WTC11 (cell line): ENCODE results near the gene DNAAF2. TPM values are rescaled to one million over a fixed set of nuclear protein-coding genes. Genes with fewer than 3 reads are reported as not detected.
A peak's percentile ranks its signal among the peaks of the same experiment; 100 is the strongest.

ENCODE experiments used
- ATAC-seq: fragments of 200-7000 bp; cut with Tn5 transposase; 2 replicates; pipeline ENCODE4 v1.10.0; 2021; ENCODE audit warnings: mild to moderate bottlenecking, moderate library complexity
- CTCF ChIA-PET: fragments of 300-600 bp; sonication (Branson Sonifier 250); formaldehyde crosslinking; loops from one replicate; lab custom pipeline; 2021; ENCODE audit warnings: antibody characterized with exemption; lab: Charles Lee
- POLR2A ChIA-PET: fragments of 350-600 bp; sonication (Branson Sonifier 250); formaldehyde crosslinking; loops from one replicate; lab custom pipeline; 2021; ENCODE audit warnings: antibody characterized with exemption; lab: Charles Lee
- DNase-seq: peaks from one replicate; pipeline ENCODE4 v3.0.0; 2021; ENCODE audit warnings: low spot score
- H3K27ac Mint-ChIP-seq: 2 replicates; pipeline ENCODE4 v1.8.0; 2021; ENCODE audit warnings: mixed read lengths
- H3K27me3 Mint-ChIP-seq: 2 replicates; pipeline ENCODE4 v1.8.0; 2021; ENCODE audit warnings: low read depth, mild to moderate bottlenecking, moderate library complexity, mixed read lengths
- H3K36me3 Mint-ChIP-seq: 2 replicates; pipeline ENCODE4 v1.8.0; 2021; ENCODE audit warnings: mixed read lengths
- H3K4me1 Mint-ChIP-seq: 2 replicates; pipeline ENCODE4 v1.8.0; 2022; ENCODE audit warnings: mixed read lengths
- H3K4me3 Mint-ChIP-seq: 2 replicates; pipeline ENCODE4 v1.8.0; 2021; ENCODE audit warnings: mild to moderate bottlenecking, moderate library complexity, mixed read lengths
- H3K9me3 Mint-ChIP-seq: 2 replicates; pipeline ENCODE4 v1.8.0; 2021; ENCODE audit warnings: mixed read lengths
- E2F5 ChIP-seq: sonication (generic); formaldehyde crosslinking; IDR thresholded peaks from 2 replicates; pipeline ENCODE4 v1.8.1; 2022; ENCODE audit warnings: mild to moderate bottlenecking, moderate library complexity, missing genetic modification reagents
- ELF4 ChIP-seq: sonication (generic); formaldehyde crosslinking; IDR thresholded peaks from 2 replicates; pipeline ENCODE4 v1.8.1; 2022; ENCODE audit warnings: low read depth, mild to moderate bottlenecking, moderate library complexity, missing genetic modification reagents
- IRF1 ChIP-seq: sonication (generic); formaldehyde crosslinking; IDR thresholded peaks from 2 replicates; pipeline ENCODE4 v1.8.0; 2023; ENCODE audit warnings: missing genetic modification reagents
- JAZF1 ChIP-seq: fragments of 250-450 bp; sonication (Bioruptor Pico); IDR thresholded peaks from 2 replicates; pipeline ENCODE4 v1.9.0; 2021; ENCODE audit warnings: moderate library complexity, mild to moderate bottlenecking, inconsistent platforms
- JUN ChIP-seq: sonication (generic); formaldehyde crosslinking; IDR thresholded peaks from 2 replicates; pipeline ENCODE4 v1.8.0; 2023; ENCODE audit warnings: mild to moderate bottlenecking, missing genetic modification reagents
- MXD4 ChIP-seq: fragments of 250-450 bp; sonication (Bioruptor Pico); IDR thresholded peaks from 2 replicates; pipeline ENCODE4 v1.8.0; 2021; ENCODE audit warnings: mild to moderate bottlenecking, moderate library complexity, borderline replicate concordance
- NR1H2 ChIP-seq: sonication (generic); formaldehyde crosslinking; IDR thresholded peaks from 2 replicates; pipeline ENCODE4 v1.9.0; 2021; ENCODE audit warnings: mild to moderate bottlenecking, moderate library complexity, missing genetic modification reagents
- PRDM15 ChIP-seq: sonication (generic); formaldehyde crosslinking; IDR thresholded peaks from 2 replicates; pipeline ENCODE4 v1.8.0; 2022; ENCODE audit warnings: missing genetic modification reagents
- PREB ChIP-seq: sonication (generic); formaldehyde crosslinking; IDR thresholded peaks from 2 replicates; pipeline ENCODE4 v1.8.1; 2022; ENCODE audit warnings: mild to moderate bottlenecking, missing genetic modification reagents, moderate library complexity, borderline replicate concordance
- USF2 ChIP-seq: sonication (generic); formaldehyde crosslinking; IDR thresholded peaks from 2 replicates; pipeline ENCODE4 v1.8.1; 2023; ENCODE audit warnings: mild to moderate bottlenecking, missing genetic modification reagents, moderate library complexity
- ZNF425 ChIP-seq: fragments of 250-450 bp; sonication (Bioruptor Pico); conservative IDR thresholded peaks from 2 replicates; pipeline ENCODE4 v1.9.0; 2021; ENCODE audit warnings: mild to moderate bottlenecking
- total RNA-seq: library from RNA; stranded (reverse); gene quantifications from 3 replicates; pipeline ENCODE4 v1.2.3, GENCODE V29; 2021
- TF ChIP-seq, protein P1 (sequence below): sonication (generic); formaldehyde crosslinking; IDR thresholded peaks from 2 replicates; pipeline ENCODE4 v1.8.1; 2023; ENCODE audit warnings: mild to moderate bottlenecking, missing genetic modification reagents, moderate library complexity
- TF ChIP-seq, protein P2 (sequence below): fragments of 250-450 bp; sonication (Bioruptor Pico); IDR thresholded peaks from 2 replicates; pipeline ENCODE4 v1.9.0; 2021; ENCODE audit warnings: mild to moderate bottlenecking, borderline replicate concordance
- TF ChIP-seq, protein P3 (sequence below): sonication (generic); formaldehyde crosslinking; IDR thresholded peaks from 2 replicates; pipeline ENCODE4 v1.8.1; 2023; ENCODE audit warnings: mild to moderate bottlenecking, missing genetic modification reagents, borderline replicate concordance
- TF ChIP-seq, protein P4 (sequence below): sonication (generic); formaldehyde crosslinking; IDR thresholded peaks from 2 replicates; pipeline ENCODE4 v1.8.1; 2022; ENCODE audit warnings: low read depth, missing genetic modification reagents, borderline replicate concordance

Gene DNAAF2
- total RNA-seq, 1 experiment from 2014 or later = 19.9 TPM

DNA sequence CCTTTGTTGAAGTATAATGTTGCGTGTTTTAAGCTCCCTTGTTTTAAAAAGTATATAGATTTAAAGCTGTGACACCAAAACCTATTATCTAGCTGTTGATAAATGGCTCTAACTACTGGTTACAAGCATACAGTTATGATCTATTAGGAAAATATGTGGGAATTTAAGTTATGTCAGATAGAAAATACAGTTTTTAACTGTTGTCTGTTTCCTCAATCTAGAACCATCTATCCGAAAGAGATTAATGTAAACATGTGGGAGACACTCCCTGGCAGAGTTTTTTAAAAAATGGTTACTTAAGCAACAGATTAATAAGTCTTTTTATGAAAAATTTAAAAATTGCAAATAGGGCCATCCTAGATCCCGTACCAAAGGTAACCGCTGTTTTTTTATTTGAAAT is 22.8 kb downstream of the DNAAF2 start:
- ChIA-PET POLR2A (interaction anchor here (0.8 kb wide), 1 partner anchor 9 kb away, joined by 6 read pairs; the partner anchor contains the start of gene MGAT2), CTCF (interaction anchor here (1.0 kb wide), 1 partner anchor 9 kb away, joined by 3 read pairs; the partner anchor contains the start of genes MGAT2 and RPL36AL)
- no peaks in the 10 kb centered on the region for H3K9me3 Mint-ChIP-seq
- no peak for ATAC-seq
- TF ChIP-seq JUN = no peak
- TF ChIP-seq, protein P1, sequence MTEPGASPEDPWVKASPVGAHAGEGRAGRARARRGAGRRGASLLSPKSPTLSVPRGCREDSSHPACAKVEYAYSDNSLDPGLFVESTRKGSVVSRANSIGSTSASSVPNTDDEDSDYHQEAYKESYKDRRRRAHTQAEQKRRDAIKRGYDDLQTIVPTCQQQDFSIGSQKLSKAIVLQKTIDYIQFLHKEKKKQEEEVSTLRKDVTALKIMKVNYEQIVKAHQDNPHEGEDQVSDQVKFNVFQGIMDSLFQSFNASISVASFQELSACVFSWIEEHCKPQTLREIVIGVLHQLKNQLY (CRISPR knock-in tag) = no peak
- TF ChIP-seq E2F5 (CRISPR knock-in tag) = no peak
- TF ChIP-seq IRF1 (CRISPR knock-in tag) = no peak
- no peak for TF ChIP-seq ZNF425 (CRISPR knock-in tag)
- TF ChIP-seq JAZF1 (CRISPR knock-in tag) = no peak
- TF ChIP-seq ELF4 (CRISPR knock-in tag) = no peak
- TF ChIP-seq, protein P2, sequence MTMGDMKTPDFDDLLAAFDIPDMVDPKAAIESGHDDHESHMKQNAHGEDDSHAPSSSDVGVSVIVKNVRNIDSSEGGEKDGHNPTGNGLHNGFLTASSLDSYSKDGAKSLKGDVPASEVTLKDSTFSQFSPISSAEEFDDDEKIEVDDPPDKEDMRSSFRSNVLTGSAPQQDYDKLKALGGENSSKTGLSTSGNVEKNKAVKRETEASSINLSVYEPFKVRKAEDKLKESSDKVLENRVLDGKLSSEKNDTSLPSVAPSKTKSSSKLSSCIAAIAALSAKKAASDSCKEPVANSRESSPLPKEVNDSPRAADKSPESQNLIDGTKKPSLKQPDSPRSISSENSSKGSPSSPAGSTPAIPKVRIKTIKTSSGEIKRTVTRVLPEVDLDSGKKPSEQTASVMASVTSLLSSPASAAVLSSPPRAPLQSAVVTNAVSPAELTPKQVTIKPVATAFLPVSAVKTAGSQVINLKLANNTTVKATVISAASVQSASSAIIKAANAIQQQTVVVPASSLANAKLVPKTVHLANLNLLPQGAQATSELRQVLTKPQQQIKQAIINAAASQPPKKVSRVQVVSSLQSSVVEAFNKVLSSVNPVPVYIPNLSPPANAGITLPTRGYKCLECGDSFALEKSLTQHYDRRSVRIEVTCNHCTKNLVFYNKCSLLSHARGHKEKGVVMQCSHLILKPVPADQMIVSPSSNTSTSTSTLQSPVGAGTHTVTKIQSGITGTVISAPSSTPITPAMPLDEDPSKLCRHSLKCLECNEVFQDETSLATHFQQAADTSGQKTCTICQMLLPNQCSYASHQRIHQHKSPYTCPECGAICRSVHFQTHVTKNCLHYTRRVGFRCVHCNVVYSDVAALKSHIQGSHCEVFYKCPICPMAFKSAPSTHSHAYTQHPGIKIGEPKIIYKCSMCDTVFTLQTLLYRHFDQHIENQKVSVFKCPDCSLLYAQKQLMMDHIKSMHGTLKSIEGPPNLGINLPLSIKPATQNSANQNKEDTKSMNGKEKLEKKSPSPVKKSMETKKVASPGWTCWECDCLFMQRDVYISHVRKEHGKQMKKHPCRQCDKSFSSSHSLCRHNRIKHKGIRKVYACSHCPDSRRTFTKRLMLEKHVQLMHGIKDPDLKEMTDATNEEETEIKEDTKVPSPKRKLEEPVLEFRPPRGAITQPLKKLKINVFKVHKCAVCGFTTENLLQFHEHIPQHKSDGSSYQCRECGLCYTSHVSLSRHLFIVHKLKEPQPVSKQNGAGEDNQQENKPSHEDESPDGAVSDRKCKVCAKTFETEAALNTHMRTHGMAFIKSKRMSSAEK = no peak
- no peak for TF ChIP-seq PREB (CRISPR knock-in tag)
- no peak for TF ChIP-seq NR1H2 (CRISPR knock-in tag)
- TF ChIP-seq, protein P3, sequence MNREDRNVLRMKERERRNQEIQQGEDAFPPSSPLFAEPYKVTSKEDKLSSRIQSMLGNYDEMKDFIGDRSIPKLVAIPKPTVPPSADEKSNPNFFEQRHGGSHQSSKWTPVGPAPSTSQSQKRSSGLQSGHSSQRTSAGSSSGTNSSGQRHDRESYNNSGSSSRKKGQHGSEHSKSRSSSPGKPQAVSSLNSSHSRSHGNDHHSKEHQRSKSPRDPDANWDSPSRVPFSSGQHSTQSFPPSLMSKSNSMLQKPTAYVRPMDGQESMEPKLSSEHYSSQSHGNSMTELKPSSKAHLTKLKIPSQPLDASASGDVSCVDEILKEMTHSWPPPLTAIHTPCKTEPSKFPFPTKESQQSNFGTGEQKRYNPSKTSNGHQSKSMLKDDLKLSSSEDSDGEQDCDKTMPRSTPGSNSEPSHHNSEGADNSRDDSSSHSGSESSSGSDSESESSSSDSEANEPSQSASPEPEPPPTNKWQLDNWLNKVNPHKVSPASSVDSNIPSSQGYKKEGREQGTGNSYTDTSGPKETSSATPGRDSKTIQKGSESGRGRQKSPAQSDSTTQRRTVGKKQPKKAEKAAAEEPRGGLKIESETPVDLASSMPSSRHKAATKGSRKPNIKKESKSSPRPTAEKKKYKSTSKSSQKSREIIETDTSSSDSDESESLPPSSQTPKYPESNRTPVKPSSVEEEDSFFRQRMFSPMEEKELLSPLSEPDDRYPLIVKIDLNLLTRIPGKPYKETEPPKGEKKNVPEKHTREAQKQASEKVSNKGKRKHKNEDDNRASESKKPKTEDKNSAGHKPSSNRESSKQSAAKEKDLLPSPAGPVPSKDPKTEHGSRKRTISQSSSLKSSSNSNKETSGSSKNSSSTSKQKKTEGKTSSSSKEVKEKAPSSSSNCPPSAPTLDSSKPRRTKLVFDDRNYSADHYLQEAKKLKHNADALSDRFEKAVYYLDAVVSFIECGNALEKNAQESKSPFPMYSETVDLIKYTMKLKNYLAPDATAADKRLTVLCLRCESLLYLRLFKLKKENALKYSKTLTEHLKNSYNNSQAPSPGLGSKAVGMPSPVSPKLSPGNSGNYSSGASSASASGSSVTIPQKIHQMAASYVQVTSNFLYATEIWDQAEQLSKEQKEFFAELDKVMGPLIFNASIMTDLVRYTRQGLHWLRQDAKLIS (CRISPR knock-in tag) = no peak
- TF ChIP-seq USF2 (CRISPR knock-in tag) = no peak
- TF ChIP-seq, protein P4, sequence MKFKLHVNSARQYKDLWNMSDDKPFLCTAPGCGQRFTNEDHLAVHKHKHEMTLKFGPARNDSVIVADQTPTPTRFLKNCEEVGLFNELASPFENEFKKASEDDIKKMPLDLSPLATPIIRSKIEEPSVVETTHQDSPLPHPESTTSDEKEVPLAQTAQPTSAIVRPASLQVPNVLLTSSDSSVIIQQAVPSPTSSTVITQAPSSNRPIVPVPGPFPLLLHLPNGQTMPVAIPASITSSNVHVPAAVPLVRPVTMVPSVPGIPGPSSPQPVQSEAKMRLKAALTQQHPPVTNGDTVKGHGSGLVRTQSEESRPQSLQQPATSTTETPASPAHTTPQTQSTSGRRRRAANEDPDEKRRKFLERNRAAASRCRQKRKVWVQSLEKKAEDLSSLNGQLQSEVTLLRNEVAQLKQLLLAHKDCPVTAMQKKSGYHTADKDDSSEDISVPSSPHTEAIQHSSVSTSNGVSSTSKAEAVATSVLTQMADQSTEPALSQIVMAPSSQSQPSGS (CRISPR knock-in tag) = no peak
- no peak for TF ChIP-seq PRDM15 (CRISPR knock-in tag)
- TF ChIP-seq MXD4 (CRISPR knock-in tag) = no peak
- H3K27ac Mint-ChIP-seq = peak overlapping the region; percentile 43; the same call in 1 of the 2 replicates
- no peaks in the 10 kb centered on the region for H3K27me3 Mint-ChIP-seq
- DNase-seq = no peak
- H3K4me3 Mint-ChIP-seq = no peak overlapping the region
- peaks cover 13% of the 10 kb centered on the region for H3K36me3 Mint-ChIP-seq
- H3K4me1 Mint-ChIP-seq = no peaks in the 10 kb centered on the region
